Measurements from ENCODE around the gene RAB11FIP4. TPM values are rescaled to one million over a fixed set of nuclear protein-coding genes. Genes with fewer than 3 reads are reported as not detected.

RAB11FIP4 gene
- total RNA-seq, 4 donors from 2014 or later: 41.0 to 173 (median 53.7) TPM

DNA sequence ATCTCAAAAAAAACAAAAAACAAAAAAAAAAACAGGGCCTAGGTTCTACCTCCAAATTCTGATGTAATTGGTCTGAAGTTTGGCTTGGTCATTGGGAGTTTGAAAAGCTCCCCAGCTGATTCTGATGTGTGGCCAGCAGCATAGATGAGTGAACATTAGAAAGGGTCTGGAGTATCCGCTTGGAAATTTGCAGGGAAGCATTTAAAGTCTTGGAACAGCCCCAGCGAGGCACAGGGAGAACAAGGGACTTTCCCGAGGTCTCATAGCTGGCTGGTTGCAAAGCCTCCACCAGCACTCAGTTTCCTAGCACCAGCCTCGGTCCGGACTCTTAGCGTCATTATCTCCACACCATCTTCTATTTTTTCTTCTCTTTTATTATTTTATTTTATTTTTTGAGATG is 70.8 kb downstream of the RAB11FIP4 start:
- DNase-seq: no peak
- H3K27ac ChIP-seq: no peak overlapping the region
- H3K4me1 ChIP-seq: no peaks in the 10 kb centered on the region
- TF ChIP-seq POLR2AphosphoS5 (IDR thresholded peaks at IDR 0.05): no peak
- no peak for TF ChIP-seq POLR2A (IDR thresholded peaks at IDR 0.05)
- TF ChIP-seq CTCF (IDR thresholded peaks at IDR 0.05): no peak
- TF ChIP-seq EP300 (IDR thresholded peaks at IDR 0.05; ENCODE audit: low read depth): no peak
- intact Hi-C loops (cut with DNase I; ENCODE audit: low total_unique reads): no loop called here
- H3K36me3 ChIP-seq: no peaks in the 10 kb centered on the region
- no peaks in the 10 kb centered on the region for H3K9me3 ChIP-seq
- 57 to 69% methylated on average over 5 to 6 of the region's 6 CpGs for WGBS, 2 donors (ENCODE audit: low coverage in 1 of 2)
- H3K27me3 ChIP-seq: no peaks in the 10 kb centered on the region
- in situ Hi-C loops (cut with MboI; ENCODE audit: low pct_ligation_motif_present in 1 of 4, low pct_unique_long_range_greater_than_20kb in 1 of 4, low sequenced_read_pairs in 3 of 4): no loop called here
- no peak overlapping the region for H3K4me3 ChIP-seq

DNA sequence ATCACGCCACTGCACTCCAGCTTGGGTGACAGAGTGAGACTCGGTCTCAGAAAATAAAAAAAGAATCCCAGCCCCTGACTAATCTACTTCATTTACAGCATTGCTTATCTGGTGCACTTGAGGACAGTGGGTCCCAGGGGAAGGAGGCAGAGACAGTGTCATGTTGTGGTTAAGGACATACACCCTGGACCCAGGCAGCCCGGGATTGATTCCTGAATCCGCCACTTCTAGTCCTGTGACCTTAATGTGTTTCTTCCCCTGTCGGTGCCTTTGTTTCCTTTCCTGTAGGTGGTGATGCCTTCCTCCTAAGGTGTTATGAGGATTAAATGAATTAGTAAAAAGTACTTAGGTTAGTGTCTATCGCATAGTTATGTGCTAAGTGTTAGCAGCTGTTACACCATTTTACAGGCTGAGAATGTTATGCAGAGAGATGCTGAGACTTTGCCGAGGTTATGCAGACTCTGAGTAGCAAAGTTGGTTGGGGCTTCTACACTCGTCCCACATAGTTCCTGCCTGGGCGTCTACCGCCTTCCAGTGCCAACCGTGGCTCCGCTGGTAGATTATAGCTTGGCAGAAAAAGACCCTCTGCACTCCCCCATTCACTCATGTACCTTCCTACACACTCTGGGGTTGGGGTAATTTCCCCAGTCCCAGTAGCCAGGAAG is 74.8 kb downstream of the RAB11FIP4 start:
- no peaks in the 10 kb centered on the region for H3K4me1 ChIP-seq
- H3K27ac ChIP-seq: no peak overlapping the region
- in situ Hi-C loops (cut with MboI; ENCODE audit: low pct_ligation_motif_present in 1 of 4, low pct_unique_long_range_greater_than_20kb in 1 of 4, low sequenced_read_pairs in 3 of 4) (no loop called here), intact Hi-C loops (cut with DNase I; ENCODE audit: low total_unique reads) (no loop called here)
- no peaks in the 10 kb centered on the region for H3K36me3 ChIP-seq
- H3K27me3 ChIP-seq: no peaks in the 10 kb centered on the region
- DNase-seq: no peak
- no peak for TF ChIP-seq POLR2AphosphoS5 (IDR thresholded peaks at IDR 0.05)
- no peak for TF ChIP-seq EP300 (IDR thresholded peaks at IDR 0.05; ENCODE audit: low read depth)
- no peak for TF ChIP-seq CTCF (IDR thresholded peaks at IDR 0.05)
- TF ChIP-seq POLR2A (IDR thresholded peaks at IDR 0.05): no peak
- no peaks in the 10 kb centered on the region for H3K9me3 ChIP-seq
- H3K4me3 ChIP-seq: no peak overlapping the region
- 80 to 90% methylated on average over 1 to 12 of the region's 12 CpGs for WGBS, 2 donors (ENCODE audit: low coverage in 1 of 2)

- H3K36me3 ChIP-seq: no peaks in the 10 kb centered on the region
- in situ Hi-C loops (cut with MboI; ENCODE audit: low pct_ligation_motif_present in 1 of 4, low pct_unique_long_range_greater_than_20kb in 1 of 4, low sequenced_read_pairs in 3 of 4): no loop called here
- no peak for DNase-seq
- H3K9me3 ChIP-seq: no peaks in the 10 kb centered on the region
- no peak overlapping the region for H3K4me3 ChIP-seq
- H3K4me1 ChIP-seq: no peaks in the 10 kb centered on the region
- intact Hi-C loops (cut with DNase I; ENCODE audit: low total_unique reads): no loop called here
- no peaks in the 10 kb centered on the region for H3K27me3 ChIP-seq
- WGBS, 2 donors (ENCODE audit: low coverage in 1 of 2): 87% methylated on average over 11 of the region's 11 CpGs; no CpG with 5 or more reads in 1 of the 2 donors
- H3K27ac ChIP-seq: no peak overlapping the region
- TF ChIP-seq CTCF (IDR thresholded peaks at IDR 0.05) (no peak), POLR2A (IDR thresholded peaks at IDR 0.05) (no peak), EP300 (IDR thresholded peaks at IDR 0.05; ENCODE audit: low read depth) (no peak), POLR2AphosphoS5 (IDR thresholded peaks at IDR 0.05) (no peak)
Measured at GRCh38 chr17:31467502-31468256, 76.2 kb downstream of the RAB11FIP4 start.

DNA sequence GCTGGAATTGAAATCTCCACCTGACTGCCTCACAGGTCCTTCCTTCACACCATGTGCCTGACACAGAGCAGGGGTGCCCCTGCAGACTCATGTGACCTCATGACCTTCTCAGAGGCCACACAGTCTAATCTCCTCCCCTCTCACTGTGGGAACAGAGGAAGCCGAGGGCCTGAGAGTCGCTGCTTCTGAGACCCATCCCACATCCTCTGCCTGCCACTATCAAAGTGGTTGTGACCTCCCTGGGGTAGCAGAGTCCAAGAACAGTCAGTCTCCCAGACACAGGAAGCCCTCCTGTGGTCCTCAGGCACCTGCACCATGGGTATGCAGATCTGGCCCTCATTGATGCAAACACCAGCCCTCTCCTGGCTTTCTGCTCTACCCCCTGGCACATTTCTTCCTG is 78.5 kb downstream of the RAB11FIP4 start:
- intact Hi-C loops (cut with DNase I; ENCODE audit: low total_unique reads): no loop called here
- no peaks in the 10 kb centered on the region for H3K9me3 ChIP-seq
- no peaks in the 10 kb centered on the region for H3K36me3 ChIP-seq
- no peak for TF ChIP-seq EP300 (IDR thresholded peaks at IDR 0.05; ENCODE audit: low read depth)
- TF ChIP-seq CTCF (IDR thresholded peaks at IDR 0.05): no peak
- no peak for TF ChIP-seq POLR2AphosphoS5 (IDR thresholded peaks at IDR 0.05)
- no peak for TF ChIP-seq POLR2A (IDR thresholded peaks at IDR 0.05)
- H3K27ac ChIP-seq: no peak overlapping the region
- DNase-seq: no peak
- H3K4me1 ChIP-seq: no peaks in the 10 kb centered on the region
- H3K27me3 ChIP-seq: no peaks in the 10 kb centered on the region
- H3K4me3 ChIP-seq: no peak overlapping the region
- 85% methylated on average over 2 of the region's 2 CpGs; no CpG with 5 or more reads in 1 of the 2 donors for WGBS, 2 donors (ENCODE audit: low coverage in 1 of 2)
- in situ Hi-C loops (cut with MboI; ENCODE audit: low pct_ligation_motif_present in 1 of 4, low pct_unique_long_range_greater_than_20kb in 1 of 4, low sequenced_read_pairs in 3 of 4): no loop called here

Measured in transverse colon (tissue), 4 donors.